Activated CD4-positive, CD25-positive, alpha-beta regulatory T cell treated with anti-CD3 and anti-CD28 coated beads, Interleukin-2, amount 50 U/mL, for 72 hours (primary cell): ENCODE measurements around the gene F10.
"Not testable (repeated sequence)": the region's sequence is repeated elsewhere in the genome, so short reads cannot be mapped to it uniquely, and the experiment has no call there.

Experiments
- DNase-seq: peaks from one replicate; pipeline ENCODE4 v3.0.0; 2021

F10 gene

DNA sequence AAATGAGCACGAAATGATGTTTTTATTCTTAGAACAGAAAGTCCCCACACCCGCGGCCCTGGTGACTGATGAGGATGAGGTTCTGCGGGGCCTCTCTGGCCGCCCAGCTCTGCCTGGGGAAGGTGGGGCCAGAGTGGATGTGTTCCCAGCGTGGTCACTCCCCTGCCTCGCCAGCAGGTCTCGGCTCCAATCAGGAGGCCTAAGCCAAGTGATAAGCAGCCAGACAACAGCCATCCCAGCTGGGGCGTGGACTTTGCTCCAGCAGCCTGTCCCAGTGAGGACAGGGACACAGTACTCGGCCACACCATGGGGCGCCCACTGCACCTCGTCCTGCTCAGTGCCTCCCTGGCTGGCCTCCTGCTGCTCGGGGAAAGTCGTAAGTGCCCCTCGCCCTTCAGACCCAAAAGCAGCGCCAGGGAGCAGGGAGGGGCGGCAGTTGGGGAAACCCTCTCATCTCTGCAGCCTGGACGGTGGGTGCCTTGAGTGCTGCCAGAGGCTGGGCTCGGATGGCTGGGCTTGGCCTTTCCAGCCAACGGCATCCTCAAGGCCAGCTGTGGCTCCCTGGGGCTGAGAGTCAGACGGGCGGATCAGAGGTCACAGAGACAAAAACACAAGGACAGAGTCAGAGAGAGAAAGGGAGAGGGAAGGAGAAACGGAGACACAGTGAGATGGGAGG lies at the start of gene F10:
Gene F10 (plus strand): TSS at position 250 of the 676 bp plus-strand sequence. CDS start 57 bp downstream, at position 307.
- DNase-seq = peak; percentile 23

DNA sequence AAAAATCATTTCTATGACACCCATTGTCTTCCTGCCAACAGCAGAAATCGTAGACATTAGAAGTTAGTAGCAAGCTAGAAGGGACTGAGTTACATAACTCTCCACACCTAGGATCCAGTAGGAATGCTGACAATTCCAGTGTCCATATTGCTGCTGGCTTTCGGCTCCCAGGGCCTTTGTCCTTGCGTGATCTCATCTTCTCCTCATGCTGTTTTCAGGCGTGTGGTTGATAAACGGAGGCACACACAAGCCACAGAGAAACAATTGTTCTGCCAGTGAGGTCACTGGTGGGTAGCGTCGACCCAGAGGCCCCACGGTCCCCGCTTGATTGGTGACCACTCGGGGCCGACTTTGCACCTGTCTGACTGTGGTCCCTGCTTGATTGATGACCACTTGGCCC lies 48.7 kb upstream of the F10 start:
- no peak for DNase-seq

DNA sequence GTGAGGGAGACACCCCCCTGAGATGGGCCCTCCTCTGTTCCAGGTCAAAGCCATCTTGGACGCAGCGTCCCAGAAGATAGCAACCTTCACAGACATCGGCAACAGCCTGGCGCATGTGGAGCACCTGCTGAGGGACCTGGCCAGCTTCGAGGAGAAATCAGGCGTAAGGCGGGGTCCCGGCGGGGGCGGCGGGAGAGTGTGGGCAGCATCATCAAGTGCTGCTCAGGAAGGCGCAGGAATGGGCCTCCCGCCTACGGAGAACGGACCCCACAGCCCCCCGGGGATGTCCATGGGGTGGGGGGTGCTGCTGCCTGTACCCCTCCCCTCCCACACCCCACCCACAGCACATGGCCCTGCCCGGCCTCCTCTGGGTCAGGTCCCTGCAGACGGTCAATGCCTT lies 48.2 kb upstream of the F10 start:
- DNase-seq = no peak

DNA sequence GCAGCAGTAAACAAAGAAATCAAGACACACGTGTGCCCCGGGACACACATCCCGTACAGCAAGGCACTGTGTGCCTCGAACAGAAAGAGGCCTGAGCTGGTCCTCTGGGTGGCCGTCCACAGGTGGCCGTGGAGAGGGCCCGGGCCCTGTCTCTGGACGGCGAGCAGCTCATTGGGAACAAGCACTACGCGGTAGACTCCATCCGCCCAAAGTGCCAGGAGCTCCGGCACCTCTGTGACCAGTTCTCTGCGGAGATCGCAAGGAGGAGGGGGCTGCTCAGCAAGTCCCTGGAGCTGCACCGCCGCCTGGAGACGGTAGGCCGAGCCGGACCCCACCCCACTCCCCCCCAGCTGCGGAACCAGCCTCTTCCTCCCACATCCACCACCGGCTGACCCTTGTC lies 47.7 kb upstream of the F10 start:
- DNase-seq = no peak

- no peak for DNase-seq
These were observed 46.9 kb upstream of the F10 start for GRCh38 chr13:113075711-113076110.

GRCh38 chr13:113076681-113077401 lies 45.8 kb upstream of the F10 start:
- no peak for DNase-seq

GRCh38 chr13:113077566-113077952 lies 45.0 kb upstream of the F10 start:
- no peak for DNase-seq

DNA sequence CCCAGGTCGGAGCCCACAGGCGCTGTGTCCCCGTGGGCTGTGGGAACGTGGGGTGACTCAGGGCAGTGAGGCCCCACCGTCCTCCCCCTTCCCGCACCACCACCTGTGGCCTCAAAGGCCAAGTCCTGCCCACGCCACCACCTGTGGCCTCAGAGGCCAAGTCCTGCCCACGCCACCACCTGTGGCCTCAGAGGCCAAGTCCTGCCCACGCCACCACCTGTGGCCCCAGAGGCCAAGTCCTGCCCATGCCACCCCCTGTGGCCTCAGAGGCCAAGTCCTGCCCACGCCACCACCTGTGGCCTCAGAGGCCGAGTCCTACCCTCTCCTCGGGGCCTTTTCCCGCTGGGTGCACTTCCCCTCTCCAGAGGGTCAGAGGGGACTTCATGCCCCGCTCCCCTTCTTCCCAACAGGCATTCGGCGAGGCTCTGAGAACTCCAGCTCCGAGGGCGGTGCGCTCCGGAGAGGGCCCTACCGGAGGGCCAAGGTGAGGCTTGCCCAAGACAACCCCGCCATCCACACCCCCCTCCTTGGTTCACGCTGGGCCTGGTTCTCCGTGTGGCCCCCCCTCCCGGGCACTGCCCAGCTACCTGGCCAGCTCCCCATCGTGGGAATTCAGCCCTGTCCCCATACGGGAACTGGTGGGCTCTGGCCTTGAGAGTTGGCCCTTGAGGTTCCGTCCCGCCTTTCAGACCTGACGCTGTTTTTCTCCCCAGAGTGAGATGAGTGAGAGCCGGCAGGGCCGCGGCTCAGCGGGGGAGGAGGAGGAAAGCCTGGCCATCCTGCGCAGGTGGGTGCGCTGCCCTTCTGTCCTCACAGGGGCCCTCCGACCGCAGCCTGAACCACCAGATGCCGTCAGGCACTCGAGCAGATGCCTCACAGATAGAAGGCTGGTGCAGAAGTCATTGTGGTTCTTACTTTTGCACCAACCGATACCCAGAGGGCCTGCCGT lies 44.4 kb upstream of the F10 start:
- no peak for DNase-seq

GRCh38 chr13:113078902-113079780 lies 43.5 kb upstream of the F10 start:
- DNase-seq = no peak

GRCh38 chr13:113079781-113080080 lies 42.9 kb upstream of the F10 start:
- DNase-seq = not testable (repeated sequence)

- DNase-seq = no peak
These were observed 42.2 kb upstream of the F10 start for GRCh38 chr13:113080361-113080831.

GRCh38 chr13:113080901-113081521 lies 41.6 kb upstream of the F10 start:
- DNase-seq = no peak

GRCh38 chr13:113082198-113083021 lies 40.2 kb upstream of the F10 start:
- no peak for DNase-seq

- no peak for DNase-seq
These were observed 39.6 kb upstream of the F10 start for GRCh38 chr13:113083022-113083373.

DNA sequence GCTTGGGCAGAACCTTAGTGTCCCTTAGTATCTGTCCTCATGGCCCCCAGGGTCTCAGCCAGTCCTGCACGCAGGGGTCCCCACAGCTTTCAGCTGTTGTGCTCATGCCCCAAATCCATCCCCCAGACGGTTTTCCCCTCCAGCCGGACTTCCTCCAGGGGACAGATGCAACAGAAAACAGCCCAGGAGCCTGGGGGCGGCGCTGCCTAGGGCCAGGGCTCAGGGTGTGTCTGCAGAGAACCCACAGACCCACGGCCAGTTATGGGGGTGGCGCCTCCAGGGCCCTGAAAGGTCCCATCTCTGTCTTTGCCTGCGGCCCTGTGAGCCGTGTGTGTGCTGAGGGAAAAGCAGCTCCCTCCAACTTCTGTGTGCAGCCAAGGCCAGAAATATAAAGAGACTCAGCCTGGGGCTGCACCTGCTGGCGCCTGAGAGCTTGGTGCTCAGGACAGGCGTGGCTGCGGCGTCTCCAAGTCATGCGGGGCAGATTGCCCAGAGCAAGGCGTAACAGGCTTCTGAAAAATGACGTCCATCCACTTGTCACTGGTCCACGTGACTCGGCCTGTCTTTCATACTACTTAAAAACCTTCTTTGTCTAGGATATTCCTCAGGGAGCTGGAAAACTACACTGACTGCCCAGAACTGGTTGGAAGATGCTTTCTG lies 39.1 kb upstream of the F10 start:
- DNase-seq = no peak

DNA sequence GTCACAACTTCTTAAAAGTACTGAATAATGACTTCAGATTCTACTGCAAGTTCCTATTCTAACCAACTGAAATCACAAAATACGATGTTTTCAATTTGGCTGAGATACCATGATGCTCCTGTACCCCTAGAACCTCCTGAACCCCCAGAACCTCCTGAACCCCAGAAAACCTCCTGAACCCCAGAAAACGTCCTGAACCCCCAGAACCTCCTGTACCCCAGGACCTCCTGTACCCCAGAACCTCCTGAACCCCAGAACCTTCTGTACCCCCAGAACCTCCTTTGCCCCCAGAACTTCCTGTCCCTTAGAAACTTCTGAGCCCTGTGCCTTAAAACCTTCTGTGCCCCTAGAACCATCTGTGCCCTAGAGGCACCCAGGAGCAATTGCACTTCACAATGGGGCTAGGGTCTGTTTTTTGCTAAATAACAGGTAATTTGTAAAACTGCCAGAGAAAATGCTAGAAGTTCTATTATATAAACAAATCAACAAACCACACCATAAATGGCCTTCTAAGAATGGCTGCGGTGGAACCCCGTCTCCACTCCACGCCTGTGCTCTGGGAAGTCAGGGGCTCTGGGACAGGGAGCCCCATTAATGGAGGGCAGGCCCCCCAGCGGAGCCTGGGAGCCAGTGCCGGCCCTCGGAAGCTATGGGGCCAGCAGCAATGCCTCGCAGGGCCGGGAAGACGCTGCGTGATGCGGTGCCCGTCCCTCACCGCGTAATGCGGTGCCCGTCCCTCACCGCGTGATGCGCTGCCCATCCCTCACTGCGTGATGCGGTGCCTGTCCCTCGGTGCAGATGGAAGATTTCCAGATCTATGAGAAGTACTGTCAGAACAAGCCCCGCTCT lies 38.3 kb upstream of the F10 start:
- DNase-seq = no peak

DNA sequence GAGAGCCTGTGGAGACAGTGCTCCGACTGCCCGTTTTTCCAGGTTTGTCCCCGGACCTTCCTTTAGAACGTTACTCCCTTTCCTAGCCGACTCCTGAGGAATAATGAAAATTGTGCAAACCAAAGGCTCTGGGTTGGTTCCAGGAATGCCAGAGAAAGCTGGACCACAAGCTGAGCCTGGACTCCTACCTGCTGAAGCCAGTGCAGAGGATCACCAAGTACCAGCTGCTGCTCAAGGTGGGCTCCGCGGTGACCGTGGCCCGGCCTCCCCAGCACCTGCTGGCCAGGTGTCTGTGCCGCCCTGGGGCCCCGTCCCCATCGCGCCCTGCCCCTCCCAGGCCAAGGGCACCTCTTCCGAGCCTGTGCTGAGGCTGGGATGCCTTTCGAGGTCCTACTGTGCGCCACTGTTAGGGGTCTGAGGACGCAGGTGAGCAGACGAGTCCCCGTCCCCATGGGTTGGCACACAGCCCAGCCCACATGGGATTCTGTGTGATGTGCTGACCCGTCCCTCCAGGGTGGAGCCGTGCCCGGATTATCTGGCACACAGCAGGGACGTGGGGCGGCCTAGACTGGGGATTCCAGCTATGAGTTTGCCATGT lies 37.6 kb upstream of the F10 start:
- no peak for DNase-seq

DNA sequence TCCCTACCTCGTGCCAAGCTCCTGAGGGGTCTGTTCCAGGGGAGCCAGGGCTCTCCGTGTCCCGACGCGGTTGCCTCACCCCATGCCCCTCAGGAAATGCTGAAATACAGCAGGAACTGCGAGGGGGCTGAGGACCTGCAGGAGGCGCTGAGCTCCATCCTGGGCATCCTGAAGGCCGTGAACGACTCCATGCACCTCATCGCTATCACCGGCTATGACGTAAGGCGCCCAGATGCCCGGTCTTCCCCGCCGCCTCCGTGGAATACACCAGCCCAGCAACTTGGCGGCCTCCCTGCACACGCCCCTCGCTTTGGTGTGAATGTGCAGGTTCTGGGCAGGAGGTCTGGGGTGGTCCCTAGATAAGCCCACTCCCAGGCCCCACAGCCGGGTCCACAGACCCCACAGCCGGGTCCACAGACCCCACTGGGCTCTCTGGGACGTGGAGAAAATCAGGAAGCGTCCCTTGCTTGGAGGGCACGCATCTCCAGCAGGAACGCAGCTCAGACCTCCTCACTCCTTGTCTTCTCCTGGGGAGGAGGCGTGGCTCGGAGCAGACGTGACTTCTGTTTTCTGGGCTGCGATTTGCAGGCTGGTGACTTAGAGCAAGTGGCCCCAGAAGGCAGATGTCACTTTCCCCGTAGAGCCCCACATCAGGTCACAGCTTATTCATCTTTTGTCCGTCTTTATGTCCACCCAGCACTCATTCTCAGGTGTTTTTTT lies 36.4 kb upstream of the F10 start:
- no peak for DNase-seq
